Measurements from ENCODE around the gene GABBR1. TPM values are rescaled to one million over a fixed set of nuclear protein-coding genes. Genes with fewer than 3 reads are reported as not detected.
A peak's percentile ranks its signal among the peaks of the same experiment; 100 is the strongest.

GABBR1 gene
- polyA plus RNA-seq, 3 donors = 56.9 to 94.6 (median 89.2) TPM

DNA sequence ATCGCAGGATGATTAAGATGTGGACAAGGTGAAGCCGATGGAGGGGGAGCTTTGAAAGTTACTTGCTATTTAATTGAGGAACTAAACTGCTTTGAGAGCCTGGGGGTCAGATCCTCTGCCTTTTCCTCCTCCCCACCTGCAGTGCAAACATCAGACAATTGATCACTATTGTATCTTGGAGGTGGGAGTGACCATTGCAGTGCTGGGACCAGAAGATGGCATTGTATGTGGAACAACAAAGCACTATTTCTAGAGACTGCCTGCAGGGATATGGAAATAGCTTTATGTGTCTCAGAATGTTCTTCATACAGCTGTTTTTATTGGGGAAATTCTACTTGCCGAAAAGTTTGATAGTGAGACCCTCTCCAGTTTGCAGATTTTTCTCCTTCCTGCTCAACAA, 28.1 kb upstream of the GABBR1 start:
- DNase-seq = no peak

GRCh38 chr6:29656798-29657197, 23.8 kb upstream of the GABBR1 start, which contains the start of gene MOG:
TSS of gene MOG (plus strand) at chr6:29657092. CDS start at chr6:29657210, 118 bp downstream.
- DNase-seq = no peak

- no peak for DNase-seq
These were observed 23.2 kb upstream of the GABBR1 start for GRCh38 chr6:29656157-29656556.

- DNase-seq = no peak
These were observed 22.7 kb upstream of the GABBR1 start for GRCh38 chr6:29655658-29656057.

DNA sequence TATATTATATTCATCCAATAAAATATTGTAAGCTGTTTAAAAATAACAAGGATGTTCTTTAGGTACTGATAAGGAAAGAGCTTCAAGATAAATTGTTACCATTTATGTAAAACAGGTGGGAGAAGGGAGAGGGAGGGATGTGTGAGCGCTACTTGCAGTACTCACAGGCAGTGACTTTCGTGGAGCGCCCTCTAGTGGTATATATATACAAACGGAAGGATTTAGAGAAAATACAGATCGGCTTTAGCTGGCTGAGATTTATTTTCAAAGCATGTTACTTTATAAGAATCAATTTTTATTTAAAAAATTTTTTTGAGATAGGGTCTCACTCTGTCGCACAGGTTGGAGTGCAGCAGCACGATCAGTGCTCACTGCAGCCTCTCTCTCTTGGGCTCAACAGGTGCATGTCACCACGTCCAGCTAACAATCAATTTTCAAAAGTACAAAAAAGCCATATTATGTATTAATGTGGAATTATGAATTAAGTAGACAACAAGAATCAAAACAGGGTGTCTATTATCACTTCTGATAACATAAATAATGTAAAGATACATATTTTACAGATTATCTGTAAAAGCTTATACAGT, 20.6 kb upstream of the GABBR1 start:
- peak; percentile 57 for DNase-seq

DNA sequence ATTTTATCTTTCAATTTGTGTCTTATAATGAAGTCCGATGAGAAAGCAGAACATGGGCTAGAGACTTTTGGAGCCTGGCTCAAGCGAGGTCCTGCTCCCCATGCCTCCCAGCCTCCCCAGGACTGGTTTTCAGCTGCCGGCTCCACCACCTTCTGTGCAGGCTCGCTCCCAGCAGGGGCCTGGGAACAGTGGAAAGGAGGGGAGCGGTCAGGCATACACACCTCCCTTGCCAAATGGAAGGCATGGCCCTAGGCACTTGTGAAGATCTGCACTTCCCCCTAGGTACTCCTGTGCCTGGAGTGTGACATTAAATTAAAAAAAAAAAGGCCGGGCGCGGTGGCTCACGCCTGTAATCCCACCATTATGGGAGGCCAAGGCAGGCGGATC, 19.2 kb upstream of the GABBR1 start:
- no peak for DNase-seq

DNA sequence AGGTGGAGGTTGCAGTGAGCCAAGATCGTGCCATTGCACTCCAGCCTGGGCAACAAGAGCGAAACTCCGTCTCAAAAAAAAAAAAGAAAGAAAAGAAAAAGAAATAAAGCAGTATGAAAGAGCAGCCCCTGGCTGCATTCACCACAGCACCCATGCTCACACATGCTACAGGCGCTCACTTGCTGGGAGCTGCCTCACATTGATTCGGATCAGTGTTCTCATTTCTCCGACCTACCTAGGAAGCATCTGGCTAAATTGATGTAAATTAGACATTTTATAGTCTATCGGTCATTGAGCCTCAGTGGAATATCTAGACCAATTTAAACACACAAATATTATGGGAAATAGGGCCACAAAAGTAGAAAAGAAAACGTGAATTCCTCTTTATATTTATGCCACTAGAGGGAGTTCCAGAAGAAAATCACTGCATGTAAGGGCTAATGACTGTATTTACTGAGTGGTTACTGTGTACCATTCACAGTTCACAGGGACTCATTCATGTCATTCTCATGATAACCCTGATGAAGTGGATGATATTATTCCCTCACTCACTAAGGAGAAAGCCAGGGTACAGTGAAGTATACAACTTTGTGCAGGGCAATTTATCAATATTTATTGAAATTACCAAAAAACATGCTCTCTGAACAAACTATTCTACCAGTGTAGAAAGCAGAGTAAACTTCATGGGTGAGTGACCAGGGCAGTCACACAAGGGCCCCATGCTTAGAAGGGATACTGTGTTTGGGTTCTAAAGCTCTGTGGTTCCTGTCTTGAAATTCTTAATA, 18.6 kb upstream of the GABBR1 start:
- no peak for DNase-seq

- peak; percentile 96 for DNase-seq
These were observed 17.0 kb upstream of the GABBR1 start for GRCh38 chr6:29649701-29650673.

GRCh38 chr6:29647927-29648642, 15.1 kb upstream of the GABBR1 start:
- no peak for DNase-seq

- no peak for DNase-seq
These were observed 8.6 kb upstream of the GABBR1 start for GRCh38 chr6:29641430-29642148.

- no peak for DNase-seq
These were observed 4.3 kb upstream of the GABBR1 start for GRCh38 chr6:29637247-29637646.

- DNase-seq = no peak
These were observed 537 bp upstream of the GABBR1 start for GRCh38 chr6:29633534-29633905.

DNA sequence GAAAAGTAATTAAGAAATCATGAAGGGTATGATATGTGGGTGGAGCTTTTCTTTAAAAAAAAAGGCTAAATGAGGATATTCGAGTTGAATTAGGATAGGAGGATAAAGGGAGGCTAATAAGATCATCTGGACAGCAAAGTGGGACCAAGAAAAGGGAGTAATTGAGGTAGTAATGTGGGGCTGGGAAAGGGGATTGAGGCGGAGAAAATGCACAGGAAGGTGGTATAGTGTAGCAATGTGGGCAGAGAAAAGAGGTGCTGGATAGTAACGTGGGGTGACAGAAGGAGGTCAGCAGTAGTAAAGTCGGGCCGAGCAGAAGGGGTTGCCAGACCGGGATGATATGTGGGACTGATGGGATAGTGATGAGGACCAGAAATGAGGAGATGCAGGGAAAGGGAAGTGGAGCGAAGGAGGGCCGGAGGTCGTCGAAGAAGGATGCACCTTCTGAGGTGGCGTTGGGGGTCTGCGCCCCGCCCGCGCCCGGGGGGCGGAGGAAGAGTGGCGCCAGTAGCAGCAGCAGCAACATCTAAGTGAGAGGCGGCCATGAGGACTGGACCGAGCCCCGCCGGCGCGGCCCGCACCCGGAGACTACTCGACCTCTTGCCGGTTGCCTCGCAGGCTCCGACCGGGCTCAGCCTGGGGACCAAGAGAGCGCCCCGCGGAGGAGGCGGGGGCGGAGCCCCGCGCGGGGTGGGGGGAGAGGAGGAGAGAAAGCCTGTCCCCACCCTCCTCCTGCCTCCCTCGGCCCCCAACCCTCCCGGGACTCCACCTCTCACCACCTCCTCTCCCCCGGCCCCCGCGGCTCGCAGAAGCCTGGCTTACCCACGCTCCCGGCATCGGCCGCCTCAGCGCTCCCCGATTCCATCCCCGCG, 887 bp downstream of the GABBR1 start:
- DNase-seq = no peak

- DNase-seq = no peak
These were observed 1.7 kb downstream of the GABBR1 start for GRCh38 chr6:29631209-29631810.

DNA sequence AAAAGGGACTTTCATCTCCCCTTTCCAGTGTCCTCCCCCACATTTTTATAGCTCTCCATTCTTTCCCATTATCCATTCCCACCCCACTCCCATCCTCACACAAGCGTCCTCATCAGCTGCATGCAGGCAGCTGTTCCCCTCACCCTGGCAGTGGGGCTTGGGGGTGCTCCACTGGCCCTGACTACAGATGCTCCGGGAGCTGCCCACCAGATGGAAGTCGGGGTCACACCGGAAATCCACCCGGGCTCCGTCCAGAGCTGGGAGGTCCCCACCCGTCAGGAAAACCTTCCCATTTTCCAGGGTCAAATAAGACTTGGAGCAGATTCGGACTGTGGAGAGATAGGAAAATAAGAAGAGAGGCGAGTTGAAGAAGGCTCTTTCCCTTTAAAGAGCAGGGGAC, 2.7 kb downstream of the GABBR1 start:
- no peak for DNase-seq

DNA sequence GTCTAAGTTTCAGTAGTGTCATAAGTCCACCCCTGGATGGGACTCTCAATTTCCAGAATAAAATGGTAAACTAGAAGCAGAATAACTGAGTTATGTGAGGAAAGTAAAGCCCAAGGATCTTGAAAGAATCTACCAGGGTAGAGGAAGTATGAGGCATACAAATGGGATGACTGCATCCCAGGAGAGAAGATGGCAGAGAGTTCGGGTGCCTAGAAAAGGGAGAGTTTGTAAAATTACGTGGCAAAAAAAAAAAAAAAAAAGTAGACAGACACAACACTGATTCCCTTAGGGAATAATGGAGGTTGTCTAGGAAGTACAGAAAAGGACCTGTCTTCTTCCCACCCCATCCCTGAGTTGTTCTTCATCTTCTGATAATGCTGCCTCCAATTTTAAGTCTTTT, 3.4 kb downstream of the GABBR1 start:
- DNase-seq = no peak

- DNase-seq = peak; percentile 87
These were observed 4.3 kb downstream of the GABBR1 start for GRCh38 chr6:29628419-29629281.

DNA sequence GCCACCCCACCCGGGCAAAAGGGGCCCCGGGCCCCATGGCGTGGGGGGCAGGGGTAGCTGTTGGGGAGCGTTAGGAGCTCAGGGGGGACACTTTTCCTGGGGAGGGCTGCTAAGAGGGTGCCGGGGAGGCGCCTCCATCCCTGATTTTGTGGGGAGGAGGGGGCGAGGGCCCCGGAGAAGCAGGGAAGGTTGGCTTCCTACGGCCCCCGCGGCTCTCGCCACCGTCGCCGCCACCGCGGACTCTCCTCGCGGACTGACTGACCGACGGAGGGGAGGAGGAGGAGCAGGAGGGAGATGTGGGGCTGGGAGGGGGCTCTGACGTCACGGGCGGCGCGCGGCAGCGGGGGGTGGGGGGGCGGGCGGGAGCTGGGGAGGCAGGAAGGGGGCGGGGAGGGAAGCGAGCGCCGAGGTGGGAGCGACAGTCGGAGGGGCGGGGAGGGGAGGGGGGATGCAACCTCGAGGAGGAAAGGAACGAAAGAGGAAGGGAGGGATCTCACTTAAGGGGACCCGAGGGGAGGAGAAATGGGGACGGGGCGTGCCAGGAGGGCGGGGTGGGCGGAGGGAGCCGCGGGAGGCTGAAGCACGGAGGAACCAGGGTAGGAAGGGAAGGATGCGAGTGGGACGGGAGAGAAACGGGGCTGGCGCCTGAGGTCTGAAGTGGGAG, 5.1 kb downstream of the GABBR1 start:
- peak; percentile 73 for DNase-seq
